Mesenchymal stem cell (in vitro differentiated cells and primary cell): ENCODE measurements around the gene VPS26A.

Source experiments
- DNase-seq: peaks from one replicate; pipeline ENCODE4 v3.0.0-alpha.2; 2013
- H2AFZ ChIP-seq: one replicate; pipeline ENCODE4 v1.6.1; 2013; ENCODE audit warnings: low read depth, mild to moderate bottlenecking, control low read depth, inconsistent platforms, low read length, moderate library complexity
- H2AK5ac ChIP-seq: 2 replicates; pipeline ENCODE4 v1.6.1; 2013; ENCODE audit warnings: low read length, moderate library complexity, mild to moderate bottlenecking, inconsistent platforms; ENCODE audit not compliant: severe bottlenecking
- H2BK120ac ChIP-seq: one replicate; pipeline ENCODE4 v1.6.1; 2013; ENCODE audit warnings: low read depth, mild to moderate bottlenecking, inconsistent platforms, low read length, moderate library complexity
- H2BK12ac ChIP-seq, 2 experiments: one replicate each; pipeline ENCODE4 v1.6.1; 2013; ENCODE audit warnings: inconsistent platforms in 2 of 2, low read length in 2 of 2, mild to moderate bottlenecking in 2 of 2, moderate library complexity in 2 of 2, control low read depth in 1 of 2
- H2BK15ac ChIP-seq: one replicate; pipeline ENCODE4 v1.6.1; 2013; ENCODE audit warnings: mild to moderate bottlenecking, low read depth, inconsistent platforms; ENCODE audit not compliant: poor library complexity, severe bottlenecking
- H2BK5ac ChIP-seq: 2 replicates; pipeline ENCODE4 v1.6.1; 2013; ENCODE audit warnings: low read depth, mild to moderate bottlenecking, low read length, control low read depth, inconsistent platforms; ENCODE audit not compliant: poor library complexity, severe bottlenecking
- H3K14ac ChIP-seq, 2 experiments: one replicate each; pipeline ENCODE4 v1.6.1; 2013; ENCODE audit warnings: inconsistent platforms in 2 of 2, low read length in 2 of 2, control low read depth in 1 of 2, mild to moderate bottlenecking in 1 of 2, moderate library complexity in 1 of 2
- H3K18ac ChIP-seq, 2 experiments: one replicate each; pipeline ENCODE4 v1.6.1; 2013; ENCODE audit warnings: inconsistent platforms in 2 of 2, low read length in 2 of 2, control low read depth in 1 of 2, low read depth in 1 of 2, mild to moderate bottlenecking in 1 of 2
- H3K23ac ChIP-seq, 2 experiments: one replicate each; pipeline ENCODE4 v1.6.1; 2013; ENCODE audit warnings: inconsistent platforms in 2 of 2, low read length in 2 of 2, mild to moderate bottlenecking in 2 of 2, moderate library complexity in 2 of 2, control low read depth in 1 of 2
- H3K27ac ChIP-seq: 2 replicates; pipeline ENCODE4 v1.5.1; 2013; ENCODE audit warnings: mild to moderate bottlenecking, moderate library complexity, low read length, control low read depth, inconsistent platforms; ENCODE audit not compliant: poor library complexity, severe bottlenecking
- H3K27me3 ChIP-seq, 2 experiments: 2 replicates each; pipeline versions ENCODE4 v1.6.1 to v1.7.0; 2013; ENCODE audit warnings: low read length in 2 of 2, mild to moderate bottlenecking in 2 of 2, moderate library complexity in 2 of 2, control low read depth in 1 of 2, inconsistent platforms in 1 of 2; ENCODE audit not compliant: control insufficient read depth in 1 of 2, insufficient read depth in 1 of 2
- H3K36me3 ChIP-seq, 2 experiments: 2 replicates each; pipeline versions ENCODE4 v1.6.1 to v1.7.0; 2013; ENCODE audit warnings: low read length in 2 of 2, control low read depth in 1 of 2, inconsistent platforms in 1 of 2, low read depth in 1 of 2, mild to moderate bottlenecking in 1 of 2; ENCODE audit not compliant: insufficient read depth in 2 of 2, control insufficient read depth in 1 of 2
- H3K4ac ChIP-seq, 2 experiments: one replicate each; pipeline ENCODE4 v1.6.1; 2013; ENCODE audit warnings: inconsistent platforms in 2 of 2, low read length in 2 of 2, mild to moderate bottlenecking in 2 of 2, moderate library complexity in 2 of 2, control low read depth in 1 of 2, low read depth in 1 of 2
- H3K4me1 ChIP-seq: 2 replicates; pipeline ENCODE4 v1.6.1; 2013; ENCODE audit warnings: low read depth, low read length, control low read depth; ENCODE audit not compliant: control insufficient read depth, insufficient read depth
- H3K4me2 ChIP-seq: 2 replicates; pipeline ENCODE4 v1.6.1; 2013; ENCODE audit warnings: low read length, mild to moderate bottlenecking, inconsistent platforms; ENCODE audit not compliant: poor library complexity, severe bottlenecking
- H3K4me3 ChIP-seq, 2 experiments: 2 replicates each; pipeline versions ENCODE4 v1.5.1 to v1.7.0; 2013; ENCODE audit warnings: low read length in 2 of 2, mild to moderate bottlenecking in 2 of 2, control low read depth in 1 of 2, low read depth in 1 of 2; ENCODE audit not compliant: insufficient read depth in 1 of 2
- H3K79me1 ChIP-seq: replicated peaks from 2 replicates; pipeline ENCODE4 v1.6.1; 2013; ENCODE audit warnings: mild to moderate bottlenecking, control low read depth, low read length, inconsistent platforms; ENCODE audit not compliant: poor library complexity, severe bottlenecking
- H3K9ac ChIP-seq: 2 replicates; pipeline ENCODE4 v1.7.0; 2013; ENCODE audit warnings: mild to moderate bottlenecking, low read length, moderate library complexity
- H3K9me3 ChIP-seq: 2 replicates; pipeline ENCODE4 v1.7.0; 2013; ENCODE audit warnings: mild to moderate bottlenecking, low read length; ENCODE audit not compliant: control insufficient read depth
- H4K8ac ChIP-seq: one replicate; pipeline ENCODE4 v1.6.1; 2013; ENCODE audit warnings: inconsistent platforms, mild to moderate bottlenecking, low read length, moderate library complexity
- H4K91ac ChIP-seq: one replicate; pipeline ENCODE4 v1.6.1; 2013; ENCODE audit warnings: mild to moderate bottlenecking, low read length, inconsistent platforms
- WGBS: methylation state at CpG from one replicate; pipeline ENCODE4 v1.1.7; 2013; ENCODE audit warnings: mixed read lengths; 5-methylcytosine and 5-hydroxymethylcytosine counted together

The VPS26A gene

GRCh38 chr10:69100136-69100872, 23.7 kb upstream of the VPS26A start:
- Histone ChIP-seq H3K79me1 (peaks cover 21% of the 10 kb centered on the region), H3K18ac (no peak overlapping the region), H2BK12ac (no peak overlapping the region), H3K4me2 (no peak overlapping the region), H3K9me3 (no peaks in the 10 kb centered on the region), H2AFZ (peak overlapping the region; percentile 65), H2BK120ac (no peak overlapping the region), H3K27ac (peak overlapping the region; percentile 24), H3K4me1 (peaks cover 14% of the 10 kb centered on the region), H3K9ac (no peak overlapping the region), H4K8ac (no peak overlapping the region), H4K91ac (no peak overlapping the region), H3K14ac (no peak overlapping the region), H3K27me3 (no peaks in the 10 kb centered on the region), H3K4ac (no peak overlapping the region), H3K4me3 (no peak overlapping the region), H2BK15ac (no peak overlapping the region), H2BK5ac (no peak overlapping the region), H3K36me3 (peaks cover 3 to 8% of the 10 kb centered on the region in 2 experiments), H3K23ac (no peak overlapping the region), H2AK5ac (peak overlapping the region; percentile 11)
- no peak for DNase-seq
- 50% methylated on average over 1 of the region's 7 CpGs for WGBS

GRCh38 chr10:69101451-69102095, 22.4 kb upstream of the VPS26A start:
- H3K18ac ChIP-seq = no peak overlapping the region
- H2AK5ac ChIP-seq = peak overlapping the region; percentile 73
- no peak overlapping the region for H2BK12ac ChIP-seq
- no peaks in the 10 kb centered on the region for H3K27me3 ChIP-seq
- peaks cover 3 to 8% of the 10 kb centered on the region in 2 experiments for H3K36me3 ChIP-seq
- no peak overlapping the region for H2BK15ac ChIP-seq
- H3K4me3 ChIP-seq = no peak overlapping the region
- H3K79me1 ChIP-seq = peaks cover 17% of the 10 kb centered on the region
- H4K91ac ChIP-seq = no peak overlapping the region
- H3K14ac ChIP-seq = no peak overlapping the region
- H3K4me1 ChIP-seq = peaks cover 14% of the 10 kb centered on the region
- DNase-seq = peak; percentile 9
- no peak overlapping the region for H3K4ac ChIP-seq
- H3K4me2 ChIP-seq = no peak overlapping the region
- H3K27ac ChIP-seq = no peak overlapping the region
- no peak overlapping the region for H2BK5ac ChIP-seq
- WGBS = 75% methylated on average over 6 of the region's 6 CpGs
- H2BK120ac ChIP-seq = peak overlapping the region; percentile 49
- no peak overlapping the region for H3K9ac ChIP-seq
- H4K8ac ChIP-seq = no peak overlapping the region
- no peak overlapping the region for H2AFZ ChIP-seq
- peak overlapping the region in 1 of 2 experiments; percentile 27 for H3K23ac ChIP-seq
- H3K9me3 ChIP-seq = no peaks in the 10 kb centered on the region

GRCh38 chr10:69102440-69102839, 21.5 kb upstream of the VPS26A start:
- 87% methylated on average over 2 of the region's 3 CpGs for WGBS
- H2BK5ac ChIP-seq = no peak overlapping the region

GRCh38 chr10:69103784-69104183, 20.2 kb upstream of the VPS26A start:
- Histone ChIP-seq H4K91ac (no peak overlapping the region), H3K4me2 (no peak overlapping the region), H3K9me3 (no peaks in the 10 kb centered on the region), H2AFZ (no peak overlapping the region), H3K4ac (no peak overlapping the region), H2AK5ac (no peak overlapping the region), H2BK12ac (no peak overlapping the region), H2BK120ac (no peak overlapping the region), H3K9ac (no peak overlapping the region), H4K8ac (no peak overlapping the region), H3K27ac (no peak overlapping the region), H3K27me3 (no peaks in the 10 kb centered on the region), H3K36me3 (peaks cover 3 to 8% of the 10 kb centered on the region in 2 experiments), H3K4me3 (no peak overlapping the region), H3K18ac (no peak overlapping the region), H2BK15ac (no peak overlapping the region), H3K4me1 (peaks cover 14% of the 10 kb centered on the region), H3K23ac (no peak overlapping the region), H3K14ac (no peak overlapping the region), H3K79me1 (peaks cover 10% of the 10 kb centered on the region), H2BK5ac (no peak overlapping the region)
- no peak for DNase-seq
- 85% methylated on average over 7 of the region's 7 CpGs for WGBS

More at GRCh38 chr10:69102440-69102839, 21.5 kb upstream of the VPS26A start:
- no peaks in the 10 kb centered on the region for H3K9me3 ChIP-seq
- H2AK5ac ChIP-seq = no peak overlapping the region
- H3K27me3 ChIP-seq = no peaks in the 10 kb centered on the region
- peaks cover 3 to 8% of the 10 kb centered on the region in 2 experiments for H3K36me3 ChIP-seq
- H3K4me1 ChIP-seq = peaks cover 14% of the 10 kb centered on the region
- no peak overlapping the region for H3K9ac ChIP-seq
- no peak overlapping the region for H2BK12ac ChIP-seq
- no peak for DNase-seq
- H4K8ac ChIP-seq = no peak overlapping the region
- H2BK15ac ChIP-seq = no peak overlapping the region
- peaks cover 13% of the 10 kb centered on the region for H3K79me1 ChIP-seq
- no peak overlapping the region for H3K4me2 ChIP-seq
- no peak overlapping the region for H3K14ac ChIP-seq
- H4K91ac ChIP-seq = no peak overlapping the region
- H3K4ac ChIP-seq = no peak overlapping the region
- no peak overlapping the region for H3K23ac ChIP-seq
- H3K27ac ChIP-seq = no peak overlapping the region
- no peak overlapping the region for H3K4me3 ChIP-seq
- H2BK120ac ChIP-seq = no peak overlapping the region
- H2AFZ ChIP-seq = no peak overlapping the region
- no peak overlapping the region for H3K18ac ChIP-seq
